Measurements from ENCODE around the gene SLAMF9. TPM values are rescaled to one million over a fixed set of nuclear protein-coding genes. Genes with fewer than 3 reads are reported as not detected.

SLAMF9 gene
- total RNA-seq, 1 donor from 2014 or later, result 0.43 TPM

- H4K20me1 ChIP-seq (ENCODE audit: insufficient read depth, low read length), result no peaks in the 10 kb centered on the region
- no peak overlapping the region for H3K27ac Mint-ChIP-seq (ENCODE audit: unreplicated experiment)
- no peak for DNase-seq (ENCODE audit: low read depth)
- no peaks in the 10 kb centered on the region for H3K9me3 ChIP-seq (ENCODE audit: insufficient read depth, low read depth, low read length)
- H3K9ac ChIP-seq (ENCODE audit: low read length), result no peak overlapping the region
- H3K4me3 Mint-ChIP-seq (ENCODE audit: unreplicated experiment), result no peak overlapping the region
- H3K36me3 ChIP-seq (ENCODE audit: insufficient read depth, low read length), result no peaks in the 10 kb centered on the region
- H3K9me3 Mint-ChIP-seq (ENCODE audit: unreplicated experiment), result peaks cover 2% of the 10 kb centered on the region
- peaks cover 1% of the 10 kb centered on the region for H3K36me3 Mint-ChIP-seq (ENCODE audit: low read depth, unreplicated experiment)
- H2AFZ ChIP-seq (ENCODE audit: low read depth, low read length), result no peak overlapping the region
- FAIRE-seq, result no peak
- H3K27me3 ChIP-seq (ENCODE audit: insufficient read depth, low read length), result peaks cover 8% of the 10 kb centered on the region
- H3K4me1 ChIP-seq (ENCODE audit: insufficient read depth, low read length), result no peaks in the 10 kb centered on the region
- peaks cover 1% of the 10 kb centered on the region for H3K4me1 Mint-ChIP-seq (ENCODE audit: low read depth, unreplicated experiment)
- H3K27me3 Mint-ChIP-seq (ENCODE audit: low read depth, unreplicated experiment), result peaks cover 42% of the 10 kb centered on the region
- TF ChIP-seq CTCF (IDR thresholded peaks at IDR 0.05; ENCODE audit: insufficient read depth, low read depth, low read length), result peak; percentile 78
- TF ChIP-seq EZH2 (IDR thresholded peaks at IDR 0.05; ENCODE audit: insufficient read depth, low read length), result no peak
- no peak overlapping the region for H3K4me2 ChIP-seq (ENCODE audit: low read length)
- no peak overlapping the region for H3K4me3 ChIP-seq (ENCODE audit: insufficient read depth, low read depth, low read length)
- no peaks in the 10 kb centered on the region for H3K79me2 ChIP-seq (ENCODE audit: insufficient read depth, low read length)
- no peak overlapping the region for H3K27ac ChIP-seq (ENCODE audit: low read depth, low read length)
Measured at GRCh38 chr1:159936273-159936904, 17.6 kb downstream of the SLAMF9 start.

- no peak overlapping the region for H3K27ac ChIP-seq (ENCODE audit: low read depth, low read length)
- H3K9me3 ChIP-seq (ENCODE audit: insufficient read depth, low read depth, low read length), result no peaks in the 10 kb centered on the region
- H3K4me3 ChIP-seq (ENCODE audit: insufficient read depth, low read depth, low read length), result no peak overlapping the region
- FAIRE-seq, result peak; percentile 41
- Mint-ChIP-seq H3K4me1 (ENCODE audit: low read depth, unreplicated experiment) (peaks cover 1% of the 10 kb centered on the region), H3K27ac (ENCODE audit: unreplicated experiment) (no peak overlapping the region), H3K36me3 (ENCODE audit: low read depth, unreplicated experiment) (peaks cover 1% of the 10 kb centered on the region), H3K27me3 (ENCODE audit: low read depth, unreplicated experiment) (peaks cover 46% of the 10 kb centered on the region), H3K9me3 (ENCODE audit: unreplicated experiment) (peaks cover 2% of the 10 kb centered on the region), H3K4me3 (ENCODE audit: unreplicated experiment) (no peak overlapping the region)
- DNase-seq (ENCODE audit: low read depth), result no peak
- H3K4me1 ChIP-seq (ENCODE audit: insufficient read depth, low read length), result no peaks in the 10 kb centered on the region
- H4K20me1 ChIP-seq (ENCODE audit: insufficient read depth, low read length), result no peaks in the 10 kb centered on the region
- H3K4me2 ChIP-seq (ENCODE audit: low read length), result no peak overlapping the region
- no peak for TF ChIP-seq EZH2 (IDR thresholded peaks at IDR 0.05; ENCODE audit: insufficient read depth, low read length)
- TF ChIP-seq CTCF (IDR thresholded peaks at IDR 0.05; ENCODE audit: insufficient read depth, low read depth, low read length), result no peak
- no peaks in the 10 kb centered on the region for H3K36me3 ChIP-seq (ENCODE audit: insufficient read depth, low read length)
- no peaks in the 10 kb centered on the region for H3K79me2 ChIP-seq (ENCODE audit: insufficient read depth, low read length)
- H2AFZ ChIP-seq (ENCODE audit: low read depth, low read length), result no peak overlapping the region
- H3K27me3 ChIP-seq (ENCODE audit: insufficient read depth, low read length), result peaks cover 8% of the 10 kb centered on the region
- H3K9ac ChIP-seq (ENCODE audit: low read length), result no peak overlapping the region
Measured at GRCh38 chr1:159935719-159936272, 18.2 kb downstream of the SLAMF9 start.

GRCh38 chr1:159935305-159935704, 18.7 kb downstream of the SLAMF9 start:
- Mint-ChIP-seq H3K27ac (ENCODE audit: unreplicated experiment) (no peak overlapping the region), H3K4me1 (ENCODE audit: low read depth, unreplicated experiment) (peaks cover 1% of the 10 kb centered on the region), H3K36me3 (ENCODE audit: low read depth, unreplicated experiment) (peaks cover 1% of the 10 kb centered on the region), H3K27me3 (ENCODE audit: low read depth, unreplicated experiment) (peaks cover 44% of the 10 kb centered on the region), H3K9me3 (ENCODE audit: unreplicated experiment) (peaks cover 2% of the 10 kb centered on the region), H3K4me3 (ENCODE audit: unreplicated experiment) (no peak overlapping the region)
- TF ChIP-seq EZH2 (IDR thresholded peaks at IDR 0.05; ENCODE audit: insufficient read depth, low read length) (no peak), CTCF (IDR thresholded peaks at IDR 0.05; ENCODE audit: insufficient read depth, low read depth, low read length) (no peak)
- no peak overlapping the region for H3K4me3 ChIP-seq (ENCODE audit: insufficient read depth, low read depth, low read length)
- H3K9ac ChIP-seq (ENCODE audit: low read length), result no peak overlapping the region
- no peak overlapping the region for H2AFZ ChIP-seq (ENCODE audit: low read depth, low read length)
- H3K4me1 ChIP-seq (ENCODE audit: insufficient read depth, low read length), result no peaks in the 10 kb centered on the region
- no peaks in the 10 kb centered on the region for H4K20me1 ChIP-seq (ENCODE audit: insufficient read depth, low read length)
- H3K9me3 ChIP-seq (ENCODE audit: insufficient read depth, low read depth, low read length), result no peaks in the 10 kb centered on the region
- H3K4me2 ChIP-seq (ENCODE audit: low read length), result no peak overlapping the region
- DNase-seq (ENCODE audit: low read depth) (no peak), FAIRE-seq (no peak)
- no peaks in the 10 kb centered on the region for H3K79me2 ChIP-seq (ENCODE audit: insufficient read depth, low read length)
- H3K27ac ChIP-seq (ENCODE audit: low read depth, low read length), result no peak overlapping the region
- peaks cover 8% of the 10 kb centered on the region for H3K27me3 ChIP-seq (ENCODE audit: insufficient read depth, low read length)
- no peaks in the 10 kb centered on the region for H3K36me3 ChIP-seq (ENCODE audit: insufficient read depth, low read length)

Data from astrocyte (in vitro differentiated cells and primary cell).